Mesendoderm (in vitro differentiated cells): Measurements from ENCODE around the gene TBC1D25.

Experiments
- DNase-seq: peaks from one replicate; pipeline ENCODE4 v3.0.0; 2013
- H2AK5ac ChIP-seq: 2 replicates; pipeline ENCODE4 v1.6.1; 2013; ENCODE audit warnings: low read length, inconsistent platforms
- H2BK120ac ChIP-seq: 2 replicates; pipeline ENCODE4 v1.6.1; 2013; ENCODE audit warnings: low read depth, mild to moderate bottlenecking, low read length, moderate library complexity, mixed read lengths
- H2BK15ac ChIP-seq: replicated peaks from 2 replicates; pipeline ENCODE4 v1.6.1; 2013; ENCODE audit warnings: low read depth, mild to moderate bottlenecking, moderate library complexity
- H2BK5ac ChIP-seq: 2 replicates; pipeline ENCODE4 v1.6.1; 2013; ENCODE audit warnings: low read length, inconsistent platforms
- H3K18ac ChIP-seq: 2 replicates; pipeline ENCODE4 v1.6.1; 2013; ENCODE audit warnings: mild to moderate bottlenecking, low read length, mixed read lengths
- H3K23ac ChIP-seq: one replicate; pipeline ENCODE4 v1.6.1; 2013; ENCODE audit warnings: low read length
- H3K27ac ChIP-seq: 2 replicates; pipeline ENCODE4 v1.5.1; 2013; ENCODE audit warnings: low read depth, mild to moderate bottlenecking, inconsistent platforms, low read length, moderate library complexity
- H3K27me3 ChIP-seq: 2 replicates; pipeline ENCODE4 v1.6.1; 2013; ENCODE audit warnings: low read length, control low read depth, mild to moderate bottlenecking, inconsistent platforms; ENCODE audit not compliant: insufficient read depth, poor library complexity
- H3K36me3 ChIP-seq: 2 replicates; pipeline ENCODE4 v1.6.1; 2013; ENCODE audit warnings: low read length, inconsistent platforms; ENCODE audit not compliant: control insufficient read depth, insufficient read depth
- H3K4ac ChIP-seq: one replicate; pipeline ENCODE4 v1.6.1; 2013; ENCODE audit warnings: low read depth, mild to moderate bottlenecking, low read length, moderate library complexity
- H3K4me1 ChIP-seq: 2 replicates; pipeline ENCODE4 v1.6.1; 2013; ENCODE audit warnings: low read depth, low read length, inconsistent platforms; ENCODE audit not compliant: control insufficient read depth
- H3K4me2 ChIP-seq: 2 replicates; pipeline ENCODE4 v1.6.1; 2013; ENCODE audit warnings: low read length
- H3K4me3 ChIP-seq: 2 replicates; pipeline ENCODE4 v1.5.1; 2013; ENCODE audit warnings: mild to moderate bottlenecking, low read length
- H3K56ac ChIP-seq: one replicate; pipeline ENCODE4 v1.6.1; 2013; ENCODE audit warnings: low read length
- H3K79me1 ChIP-seq: 2 replicates; pipeline ENCODE4 v1.6.1; 2013; ENCODE audit warnings: low read length, inconsistent platforms
- H3K79me2 ChIP-seq: 2 replicates; pipeline ENCODE4 v1.6.1; 2013; ENCODE audit warnings: mild to moderate bottlenecking, low read length; ENCODE audit not compliant: control insufficient read depth, insufficient read depth
- H3K9ac ChIP-seq: 2 replicates; pipeline ENCODE4 v1.6.1; 2013; ENCODE audit warnings: low read length, inconsistent platforms
- H4K5ac ChIP-seq: one replicate; pipeline ENCODE4 v1.6.1; 2013; ENCODE audit warnings: low read length
- H4K8ac ChIP-seq: one replicate; pipeline ENCODE4 v1.6.1; 2013; ENCODE audit warnings: low read depth, mild to moderate bottlenecking, control low read depth, low read length, moderate library complexity
- WGBS: extraction: QIAGEN DNeasy Blood & Tissue Kit; methylation state at CpG from one replicate; pipeline ENCODE4 v1.1.7; 2013; ENCODE audit warnings: low lambda C conversion rate, missing lambda C conversion rate; ENCODE audit not compliant: insufficient coverage; ENCODE audit errors: extremely low coverage; 5-methylcytosine and 5-hydroxymethylcytosine counted together

The TBC1D25 gene

GRCh38 chrX:48512371-48512935 is 27.1 kb upstream of the TBC1D25 start:
- Histone ChIP-seq H4K8ac (no peak overlapping the region), H3K79me2 (no peaks in the 10 kb centered on the region), H2BK15ac (no peak overlapping the region), H3K4ac (no peak overlapping the region), H3K27ac (no peak overlapping the region), H3K79me1 (no peaks in the 10 kb centered on the region), H3K4me3 (no peak overlapping the region), H3K9ac (no peak overlapping the region), H3K4me1 (no peaks in the 10 kb centered on the region), H4K5ac (no peak overlapping the region), H3K36me3 (no peaks in the 10 kb centered on the region), H3K18ac (no peak overlapping the region), H2BK120ac (no peak overlapping the region), H2AK5ac (no peak overlapping the region), H3K23ac (no peak overlapping the region), H3K56ac (no peak overlapping the region), H3K4me2 (no peak overlapping the region), H2BK5ac (no peak overlapping the region), H3K27me3 (no peaks in the 10 kb centered on the region)
- no CpG with 5 or more reads among the region's 20 CpGs for WGBS
- no peak for DNase-seq

- Histone ChIP-seq H3K27ac (no peak overlapping the region), H3K4ac (no peak overlapping the region), H3K56ac (no peak overlapping the region), H3K18ac (no peak overlapping the region), H2BK15ac (no peak overlapping the region), H3K79me1 (no peaks in the 10 kb centered on the region), H3K9ac (no peak overlapping the region), H4K8ac (no peak overlapping the region), H3K36me3 (no peaks in the 10 kb centered on the region), H3K27me3 (no peaks in the 10 kb centered on the region), H3K23ac (no peak overlapping the region), H3K79me2 (no peaks in the 10 kb centered on the region), H2BK5ac (no peak overlapping the region), H2BK120ac (no peak overlapping the region), H2AK5ac (no peak overlapping the region), H4K5ac (no peak overlapping the region), H3K4me1 (no peaks in the 10 kb centered on the region), H3K4me2 (no peak overlapping the region), H3K4me3 (no peak overlapping the region)
- no CpG with 5 or more reads among the region's 4 CpGs for WGBS
- no peak for DNase-seq
These were observed 25.8 kb upstream of the TBC1D25 start for GRCh38 chrX:48513670-48514069.

GRCh38 chrX:48514126-48514806 is 25.2 kb upstream of the TBC1D25 start:
- no peaks in the 10 kb centered on the region for H3K79me2 ChIP-seq
- H3K56ac ChIP-seq = no peak overlapping the region
- no peak overlapping the region for H3K4me3 ChIP-seq
- no peak overlapping the region for H3K23ac ChIP-seq
- H3K18ac ChIP-seq = no peak overlapping the region
- WGBS = no CpG with 5 or more reads among the region's 16 CpGs
- H3K27me3 ChIP-seq = no peaks in the 10 kb centered on the region
- no peak overlapping the region for H4K5ac ChIP-seq
- no peaks in the 10 kb centered on the region for H3K4me1 ChIP-seq
- no peak overlapping the region for H2BK5ac ChIP-seq
- H3K79me1 ChIP-seq = no peaks in the 10 kb centered on the region
- no peak for DNase-seq
- H3K4ac ChIP-seq = no peak overlapping the region
- H2AK5ac ChIP-seq = no peak overlapping the region
- no peak overlapping the region for H4K8ac ChIP-seq
- H3K27ac ChIP-seq = no peak overlapping the region
- H3K4me2 ChIP-seq = no peak overlapping the region
- no peak overlapping the region for H2BK120ac ChIP-seq
- no peaks in the 10 kb centered on the region for H3K36me3 ChIP-seq
- no peak overlapping the region for H3K9ac ChIP-seq
- H2BK15ac ChIP-seq = no peak overlapping the region

DNA sequence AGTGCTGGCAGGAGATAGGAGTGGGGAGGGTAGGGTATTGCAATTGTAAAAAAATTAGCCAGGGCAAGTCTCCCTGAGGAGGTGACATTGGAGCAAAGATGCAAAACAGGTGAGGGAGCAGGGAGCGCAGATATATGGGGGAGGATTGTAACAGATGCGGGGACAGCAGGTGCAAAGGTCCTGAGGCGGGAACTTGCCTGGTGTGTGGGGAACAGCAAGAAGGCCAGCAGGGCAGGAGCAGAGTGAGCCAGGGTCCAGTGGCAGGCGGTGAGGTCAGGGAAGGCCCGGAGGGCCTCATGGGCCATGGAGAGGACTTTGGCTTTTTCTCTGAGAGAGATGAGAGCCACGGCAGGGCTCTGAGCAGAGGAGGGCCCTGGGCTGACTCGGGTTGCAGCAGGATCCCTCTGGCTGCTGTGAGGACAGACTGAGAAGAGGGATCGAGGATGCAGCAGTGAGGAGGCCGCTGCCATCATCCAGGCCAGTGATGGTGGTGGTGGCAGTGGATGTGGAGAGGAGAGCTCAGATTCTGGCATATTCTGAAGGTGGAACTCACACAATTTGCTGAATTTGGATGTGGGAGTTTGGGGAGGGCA is 24.6 kb upstream of the TBC1D25 start:
- Histone ChIP-seq H2BK5ac (no peak overlapping the region), H3K36me3 (no peaks in the 10 kb centered on the region), H3K4me2 (no peak overlapping the region), H4K5ac (no peak overlapping the region), H3K23ac (no peak overlapping the region), H3K18ac (no peak overlapping the region), H3K79me2 (no peaks in the 10 kb centered on the region), H3K9ac (no peak overlapping the region), H3K4ac (no peak overlapping the region), H2BK15ac (no peak overlapping the region), H4K8ac (no peak overlapping the region), H3K79me1 (no peaks in the 10 kb centered on the region), H2BK120ac (no peak overlapping the region), H3K4me3 (no peak overlapping the region), H2AK5ac (no peak overlapping the region), H3K56ac (no peak overlapping the region), H3K27ac (no peak overlapping the region), H3K27me3 (no peaks in the 10 kb centered on the region), H3K4me1 (no peaks in the 10 kb centered on the region)
- no CpG with 5 or more reads among the region's 9 CpGs for WGBS
- no peak for DNase-seq

GRCh38 chrX:48515842-48516241 is 23.7 kb upstream of the TBC1D25 start:
- no CpG with 5 or more reads among the region's 10 CpGs for WGBS

More at GRCh38 chrX:48515842-48516241, 23.7 kb upstream of the TBC1D25 start:
- no peak for DNase-seq
- H4K8ac ChIP-seq = no peak overlapping the region
- H3K4me2 ChIP-seq = no peak overlapping the region
- H3K56ac ChIP-seq = no peak overlapping the region
- no peak overlapping the region for H3K4ac ChIP-seq
- H3K23ac ChIP-seq = no peak overlapping the region
- H2BK15ac ChIP-seq = no peak overlapping the region
- H3K36me3 ChIP-seq = no peaks in the 10 kb centered on the region
- no peak overlapping the region for H2AK5ac ChIP-seq
- H3K4me1 ChIP-seq = no peaks in the 10 kb centered on the region
- H2BK120ac ChIP-seq = no peak overlapping the region
- no peaks in the 10 kb centered on the region for H3K79me1 ChIP-seq
- no peak overlapping the region for H3K27ac ChIP-seq
- no peak overlapping the region for H3K9ac ChIP-seq
- H3K27me3 ChIP-seq = no peaks in the 10 kb centered on the region
- H2BK5ac ChIP-seq = no peak overlapping the region
- no peaks in the 10 kb centered on the region for H3K79me2 ChIP-seq
- H4K5ac ChIP-seq = no peak overlapping the region
- H3K4me3 ChIP-seq = no peak overlapping the region
- no peak overlapping the region for H3K18ac ChIP-seq
